GM18511 (cell line): ENCODE measurements around the gene THSD4.

Experiments used
- ATAC-seq: cut with Tn5 transposase; IDR thresholded peaks from one replicate; pipeline ENCODE4 v1.9.1; 2021; ENCODE audit warnings: mild to moderate bottlenecking, moderate library complexity; ENCODE audit not compliant: unreplicated experiment

Gene THSD4

GRCh38 chr15:71220828-71221227 lies 105.6 kb downstream of the THSD4 start:
- no peak for ATAC-seq

- ATAC-seq: no peak
Observed at GRCh38 chr15:71221417-71221816, 106.1 kb downstream of the THSD4 start.

- ATAC-seq: no peak
Observed at GRCh38 chr15:71223516-71223915, 108.2 kb downstream of the THSD4 start.

- ATAC-seq: no peak
Observed at GRCh38 chr15:71224024-71224423, 108.8 kb downstream of the THSD4 start.

- no peak for ATAC-seq
Observed at GRCh38 chr15:71225851-71226250, 110.6 kb downstream of the THSD4 start.

DNA sequence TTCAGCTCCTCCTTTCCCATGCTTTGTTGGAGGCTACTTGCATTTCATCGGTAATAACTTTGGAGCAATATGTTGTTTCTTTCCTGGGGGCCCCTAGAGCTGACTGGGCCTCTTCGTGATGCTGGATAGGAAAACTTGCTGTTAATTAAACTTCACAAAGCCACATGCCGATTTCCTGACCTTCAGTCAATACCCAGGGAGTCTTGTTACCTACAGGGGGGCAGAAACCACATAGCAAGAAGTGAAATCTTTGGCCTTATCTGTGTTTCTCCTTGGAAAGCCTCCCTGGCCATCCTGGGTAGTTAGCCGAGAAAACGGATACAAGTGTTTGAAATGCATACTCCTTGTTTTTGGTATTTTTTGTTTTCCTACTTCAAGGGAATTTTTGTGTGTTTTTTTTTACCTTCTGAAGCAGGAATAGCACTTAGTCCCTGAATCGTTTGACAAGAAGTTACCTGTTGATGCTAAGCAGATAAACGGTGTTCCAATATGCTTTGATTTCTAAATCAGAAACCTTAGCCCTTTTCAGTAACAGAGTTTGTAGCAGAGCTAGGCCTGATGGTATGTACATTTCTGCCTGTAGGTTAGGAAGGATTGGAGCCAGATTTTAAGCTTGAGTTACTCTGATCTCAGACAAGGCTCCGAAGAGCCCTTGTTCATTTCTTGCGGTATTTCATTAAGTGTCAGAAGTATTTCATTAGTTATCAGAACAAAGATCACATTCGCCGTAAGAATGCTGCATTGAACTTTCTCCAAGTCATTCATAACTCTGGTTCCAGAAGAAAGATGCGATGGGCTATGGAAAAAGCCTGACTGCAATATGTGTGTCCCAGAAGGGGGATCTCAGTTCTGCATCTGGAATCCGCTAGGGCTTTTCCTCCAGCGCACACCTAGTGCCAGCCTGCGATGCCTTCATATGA lies 111.5 kb downstream of the THSD4 start:
- ATAC-seq: no peak

DNA sequence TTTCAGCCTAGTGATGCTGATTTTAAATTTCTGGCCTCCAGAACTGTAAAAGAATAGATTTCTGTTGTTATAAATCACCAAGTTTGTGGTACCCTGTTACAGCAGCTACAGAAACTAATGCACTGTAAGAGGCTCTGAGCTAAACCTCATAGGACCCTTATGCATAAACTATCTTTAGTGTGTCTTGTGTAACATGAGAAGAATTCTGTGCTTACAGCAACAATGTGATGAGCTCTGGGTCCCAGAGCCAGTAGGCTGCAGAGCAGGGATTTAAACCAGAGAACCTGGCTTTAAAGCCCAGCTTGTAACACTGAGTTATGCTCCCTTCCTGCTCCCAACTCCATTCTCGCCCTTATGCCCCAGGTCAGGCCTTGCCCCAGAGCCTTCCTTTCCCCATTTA lies 113.1 kb downstream of the THSD4 start:
- no peak for ATAC-seq

- ATAC-seq: no peak
Observed at GRCh38 chr15:71230303-71230702, 115.0 kb downstream of the THSD4 start.

DNA sequence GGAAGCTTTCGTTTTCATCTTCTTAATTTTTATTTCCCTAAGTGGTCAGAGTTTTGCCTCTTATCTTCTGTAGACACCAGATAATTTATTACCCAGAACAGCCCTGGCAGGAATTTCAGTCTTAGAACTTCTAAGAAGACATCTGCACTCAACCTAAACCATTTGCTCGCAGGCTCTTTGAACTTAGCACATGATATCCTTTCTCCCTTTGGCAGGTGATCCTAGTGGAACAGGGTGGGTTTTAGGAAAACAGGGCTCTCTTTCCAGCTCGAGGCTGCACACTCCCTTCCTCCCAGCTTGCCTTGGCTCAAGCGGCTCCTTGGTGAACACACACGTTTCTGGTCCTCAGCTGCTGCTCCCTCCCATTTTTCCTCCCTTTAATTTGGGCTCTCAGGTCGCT lies 116.5 kb downstream of the THSD4 start:
- ATAC-seq: no peak

DNA sequence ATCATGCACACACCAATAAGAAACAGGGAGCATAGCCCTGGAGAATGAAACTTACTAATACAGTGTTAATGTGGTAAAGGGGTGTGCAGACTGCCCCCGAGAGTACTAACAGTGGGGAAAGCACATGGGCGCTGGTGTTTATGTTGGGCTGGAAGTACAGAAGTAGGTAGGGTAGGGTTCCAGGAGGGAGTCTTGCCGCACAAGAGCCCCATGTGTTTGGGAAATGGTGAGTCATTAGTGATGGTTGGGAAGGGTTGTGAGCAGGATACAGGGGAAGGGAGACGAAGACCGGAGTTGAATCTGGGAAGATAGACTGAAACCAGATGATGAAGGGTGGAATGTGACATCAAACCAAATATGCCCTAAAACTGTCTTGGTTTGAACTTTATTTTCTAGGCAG lies 117.1 kb downstream of the THSD4 start:
- ATAC-seq: no peak

DNA sequence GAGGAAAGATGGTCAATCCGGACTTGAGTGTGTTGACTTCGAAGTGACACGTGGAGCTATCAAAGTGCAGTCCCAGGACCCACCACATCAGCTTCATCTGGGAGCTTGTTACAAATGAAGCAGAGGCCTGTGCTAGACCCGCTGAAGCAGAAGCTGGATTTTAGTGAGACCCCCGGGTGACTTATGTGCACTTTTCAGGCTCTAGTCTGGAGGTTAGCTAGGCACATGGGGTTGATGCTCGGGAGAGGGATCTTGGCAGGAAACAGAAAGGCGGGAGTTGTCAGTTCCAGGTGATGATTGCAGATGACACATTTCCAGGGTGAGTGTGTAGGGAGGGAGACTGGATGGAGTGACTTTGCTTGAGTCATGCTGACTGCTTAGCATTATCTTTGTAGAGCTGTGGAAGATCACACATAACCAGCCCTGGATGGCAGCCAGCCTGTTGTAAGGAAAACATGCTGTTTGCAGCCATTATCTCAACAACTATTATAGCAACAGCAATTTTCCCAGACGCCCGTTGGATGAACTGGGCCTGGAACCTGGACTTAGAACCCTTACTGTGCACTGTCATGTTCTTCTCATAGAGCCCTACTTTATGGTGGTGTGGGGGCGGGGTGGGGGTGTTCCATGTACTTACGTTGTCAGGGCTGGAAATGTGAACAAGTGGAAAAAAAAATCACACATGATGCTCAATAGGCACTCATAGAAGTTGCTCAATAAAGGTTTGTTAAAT lies 122.4 kb downstream of the THSD4 start:
- ATAC-seq: no peak

DNA sequence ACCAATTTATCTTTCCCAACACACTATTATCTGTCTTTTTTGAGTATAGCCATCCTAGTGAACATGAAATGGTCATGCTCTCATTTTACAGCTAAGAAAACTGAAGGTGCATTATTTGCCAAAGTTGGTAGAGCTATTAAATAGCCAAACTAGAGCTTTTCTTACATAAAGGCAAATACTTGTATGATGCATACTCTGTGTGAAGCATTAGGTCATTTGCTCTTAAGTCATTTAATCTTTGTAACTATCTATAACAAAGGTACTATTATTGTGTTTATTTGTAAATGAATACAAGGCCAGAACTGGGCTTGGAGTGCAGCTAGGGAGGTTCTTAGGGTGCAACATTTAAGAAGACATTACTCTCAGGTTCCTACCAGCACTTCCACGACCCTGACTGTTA lies 123.7 kb downstream of the THSD4 start:
- no peak for ATAC-seq

- ATAC-seq: no peak
Observed at GRCh38 chr15:71239592-71240364, 124.5 kb downstream of the THSD4 start.

DNA sequence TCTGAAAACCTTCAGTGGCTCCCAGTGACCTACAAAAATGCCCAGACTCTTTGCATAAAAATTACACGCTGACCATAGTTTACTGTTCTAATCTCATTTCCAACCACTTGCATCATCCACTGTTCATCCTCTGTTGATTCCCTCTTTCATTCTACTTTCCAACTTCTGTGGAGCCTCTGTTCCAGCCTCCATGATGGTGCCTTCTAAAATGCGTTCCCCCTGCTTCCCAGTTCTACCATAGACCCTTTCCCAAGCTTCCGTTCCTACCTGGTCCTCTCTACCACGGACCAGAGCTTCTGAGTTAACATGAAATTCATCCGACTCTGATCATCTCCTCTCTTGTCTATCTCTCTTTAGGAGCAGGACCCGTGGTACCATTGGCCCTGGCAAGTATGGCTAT lies 127.0 kb downstream of the THSD4 start:
- ATAC-seq: no peak

GRCh38 chr15:71244250-71244649 lies 129.0 kb downstream of the THSD4 start:
- no peak for ATAC-seq

DNA sequence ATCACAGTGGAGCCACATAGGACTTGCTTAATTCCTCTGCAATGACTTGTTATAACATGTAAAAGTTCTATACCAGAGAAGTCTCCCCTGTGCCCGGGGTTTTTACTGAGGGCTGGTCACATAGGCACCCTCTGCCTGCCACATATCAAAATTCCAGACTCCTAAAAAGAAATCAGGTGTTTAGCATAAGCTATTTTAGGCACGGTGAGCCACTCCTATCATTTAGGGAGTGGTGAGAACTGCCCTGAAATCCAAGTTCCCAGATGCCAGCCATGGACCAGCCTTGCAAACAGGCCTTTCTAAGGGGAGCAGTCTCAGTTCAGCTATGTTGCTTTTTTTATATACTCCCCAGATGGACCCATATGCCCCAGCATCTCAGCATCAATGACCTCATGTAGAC lies 130.3 kb downstream of the THSD4 start:
- ATAC-seq: no peak

DNA sequence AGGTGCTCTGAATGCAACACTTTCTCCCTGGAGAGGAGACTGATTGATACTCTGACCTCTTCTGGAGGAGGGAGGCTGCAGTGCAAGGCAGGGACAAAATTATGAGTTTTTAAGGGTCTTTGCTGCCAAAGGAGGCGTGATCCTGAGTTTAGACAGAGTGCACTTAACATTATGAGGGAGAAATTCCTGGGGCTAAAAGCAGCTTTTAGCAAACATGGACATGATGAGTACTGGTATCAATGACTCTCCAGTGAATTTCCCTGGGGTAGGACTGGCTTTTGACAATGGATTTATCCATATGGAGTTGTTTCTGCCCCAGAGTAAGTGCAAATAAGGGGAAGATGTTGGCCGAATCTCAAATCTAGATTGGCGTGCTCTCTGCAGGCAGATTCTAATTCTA lies 133.1 kb downstream of the THSD4 start:
- ATAC-seq: no peak

DNA sequence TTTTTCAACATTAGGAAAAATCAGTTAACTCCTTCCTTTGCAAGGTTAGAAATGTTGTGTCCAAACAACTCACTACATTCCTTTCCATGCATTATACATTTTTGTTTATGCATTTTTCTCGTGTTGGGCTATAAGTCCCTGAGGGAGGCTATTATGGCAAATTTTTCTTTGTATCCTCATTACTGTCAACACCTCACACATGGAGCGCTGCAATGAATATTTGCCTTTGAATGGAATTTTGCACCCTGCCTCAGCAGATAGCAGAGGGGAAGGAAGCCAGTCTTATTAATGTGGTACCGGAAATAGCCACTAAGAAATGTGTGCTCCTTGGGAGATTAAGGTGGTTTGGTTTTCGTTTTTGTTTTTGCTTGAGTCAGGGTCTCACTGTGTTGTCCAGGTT lies 134.7 kb downstream of the THSD4 start:
- ATAC-seq: no peak

DNA sequence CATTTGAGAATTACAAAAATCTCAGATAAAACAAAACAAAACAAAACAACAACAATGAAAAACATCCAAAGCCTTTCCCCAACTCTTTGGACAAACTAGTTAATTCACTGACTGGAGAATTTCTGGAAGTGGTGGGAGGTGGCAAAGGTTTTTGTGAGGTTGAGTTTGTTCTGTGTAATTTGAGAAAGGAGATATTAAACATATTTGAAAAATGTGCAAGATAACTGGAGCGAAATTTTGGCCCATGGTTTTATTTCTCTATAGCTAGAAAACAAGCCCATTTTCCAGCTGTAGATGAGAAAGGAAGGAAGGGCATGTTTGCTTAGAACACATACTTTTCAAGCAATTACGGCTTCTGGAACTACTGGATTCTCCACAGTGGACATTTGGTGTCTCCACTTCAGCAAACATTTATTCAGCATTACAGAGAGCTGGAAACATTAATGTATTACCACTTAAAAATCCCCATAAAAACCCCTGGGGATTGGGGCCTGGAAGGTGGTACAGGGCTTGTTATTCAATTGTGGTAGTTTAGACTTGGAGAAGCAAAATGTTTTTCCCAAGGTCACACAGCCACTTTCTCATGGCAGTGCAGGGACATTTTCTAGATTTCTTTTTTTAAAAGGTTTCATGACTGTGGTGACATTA lies 135.8 kb downstream of the THSD4 start:
- no peak for ATAC-seq

DNA sequence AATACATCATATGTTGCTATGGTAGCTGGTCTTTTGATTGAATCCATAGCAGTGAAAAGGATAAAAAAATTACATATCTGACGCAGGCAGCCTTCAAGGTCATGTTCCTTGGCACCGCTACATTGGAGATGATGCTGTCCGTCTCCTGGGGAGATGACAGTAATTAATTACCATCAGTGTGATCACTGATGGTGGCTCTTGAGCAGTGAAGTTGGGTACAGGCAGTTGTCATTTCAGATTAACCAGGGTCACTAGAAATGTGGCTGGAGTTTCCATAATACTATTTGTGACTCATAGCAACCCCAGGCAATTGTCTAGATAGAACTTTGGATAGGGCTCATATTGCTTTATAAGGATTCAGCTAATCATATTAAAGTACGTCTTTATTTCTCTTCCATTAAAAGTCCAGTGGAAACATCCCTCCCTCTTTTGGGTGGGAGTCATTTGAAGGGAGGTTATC lies 136.3 kb downstream of the THSD4 start:
- no peak for ATAC-seq
